Cardiac fibroblast (primary cell): ENCODE data around the gene COQ7.

Source experiments
- DNase-seq, 2 donors: peaks; one replicate each; pipeline versions ENCODE4 v3.0.0 to v3.0.0-alpha.2; 2010; ENCODE audit warnings: low read depth in 2 of 2
- H3K4me3 ChIP-seq, 2 donors: replicated peaks in 1 of 2; 1 replicate in 1 of 2; 2 replicates in 1 of 2; pipeline ENCODE4 v1.5.1; 2011; ENCODE audit warnings: low read depth in 2 of 2, low read length in 2 of 2, mild to moderate bottlenecking in 2 of 2, moderate library complexity in 1 of 2
- CTCF ChIP-seq: IDR thresholded peaks from one replicate; pipeline ENCODE4 v1.5.1; 2011; ENCODE audit warnings: low read depth, mild to moderate bottlenecking, low read length, inconsistent platforms

COQ7 gene

GRCh38 chr16:19102187-19102872 is 34.9 kb downstream of the COQ7 start:
- no peak for DNase-seq
- no peak for TF ChIP-seq CTCF
- H3K4me3 ChIP-seq = no peak overlapping the region

- H3K4me3 ChIP-seq = no peak overlapping the region
- no peak for TF ChIP-seq CTCF
- no peak for DNase-seq
Observed at GRCh38 chr16:19104607-19105006, 37.2 kb downstream of the COQ7 start.

GRCh38 chr16:19105131-19105530 is 37.7 kb downstream of the COQ7 start:
- no peak for DNase-seq
- no peak for TF ChIP-seq CTCF

GRCh38 chr16:19105891-19106624 is 38.6 kb downstream of the COQ7 start:
- no peak for DNase-seq
- no peak for TF ChIP-seq CTCF
- no peak overlapping the region for H3K4me3 ChIP-seq

More at GRCh38 chr16:19105131-19105530, 37.7 kb downstream of the COQ7 start:
- H3K4me3 ChIP-seq = no peak overlapping the region

- no peak overlapping the region for H3K4me3 ChIP-seq
- no peak for TF ChIP-seq CTCF
- no peak for DNase-seq
Observed at GRCh38 chr16:19106625-19107020, 39.2 kb downstream of the COQ7 start.

- no peak for DNase-seq
- H3K4me3 ChIP-seq = no peak overlapping the region
- TF ChIP-seq CTCF = no peak
Observed at GRCh38 chr16:19108409-19109287, 41.2 kb downstream of the COQ7 start.
